Neural cell (in vitro differentiated cells): Measurements from ENCODE around the gene PREX1.

Experiments
- EP300 ChIP-seq: fragments of 450-650 bp; conservative IDR thresholded peaks from 2 replicates; pipeline ENCODE4 v1.6.1; 2014; ENCODE audit warnings: antibody characterized with exemption, mild to moderate bottlenecking, moderate library complexity; ENCODE audit not compliant: poor library complexity, severe bottlenecking
- EZH2 ChIP-seq: fragments of 200-600, 300-800 bp; shearing (Covaris generic), sonication (generic); IDR thresholded peaks from 2 replicates; pipeline ENCODE4 v1.6.1; 2014; ENCODE audit warnings: antibody characterized with exemption, low read length, borderline replicate concordance, mild to moderate bottlenecking; ENCODE audit not compliant: insufficient read depth, poor library complexity, severe bottlenecking
- POLR2AphosphoS5 ChIP-seq: IDR thresholded peaks from 2 replicates; pipeline ENCODE4 v1.6.1; 2012
- RAD21 ChIP-seq: fragments of 450-650 bp; conservative IDR thresholded peaks from 2 replicates; pipeline ENCODE4 v1.6.1; 2014; ENCODE audit warnings: antibody characterized with exemption, mild to moderate bottlenecking, moderate library complexity
- SMC3 ChIP-seq: fragments of 450-650 bp; conservative IDR thresholded peaks from 2 replicates; pipeline ENCODE4 v1.6.1; 2014; ENCODE audit warnings: antibody characterized with exemption, mild to moderate bottlenecking, moderate library complexity; ENCODE audit not compliant: poor library complexity
- TAF1 ChIP-seq: IDR thresholded peaks from 2 replicates; pipeline ENCODE4 v1.6.1; 2012; ENCODE audit warnings: low read depth
- TF ChIP-seq, protein P1 (sequence below): fragments of 450-650 bp; IDR thresholded peaks from 2 replicates; pipeline ENCODE4 v1.5.1; 2014; ENCODE audit warnings: antibody characterized with exemption, mild to moderate bottlenecking, moderate library complexity; ENCODE audit not compliant: poor library complexity, severe bottlenecking
- TF ChIP-seq, protein P2 (sequence below): IDR thresholded peaks from 2 replicates; pipeline ENCODE4 v1.6.1; 2012; ENCODE audit warnings: borderline replicate concordance

- TF ChIP-seq POLR2AphosphoS5 = no peak
- TF ChIP-seq, protein P1, sequence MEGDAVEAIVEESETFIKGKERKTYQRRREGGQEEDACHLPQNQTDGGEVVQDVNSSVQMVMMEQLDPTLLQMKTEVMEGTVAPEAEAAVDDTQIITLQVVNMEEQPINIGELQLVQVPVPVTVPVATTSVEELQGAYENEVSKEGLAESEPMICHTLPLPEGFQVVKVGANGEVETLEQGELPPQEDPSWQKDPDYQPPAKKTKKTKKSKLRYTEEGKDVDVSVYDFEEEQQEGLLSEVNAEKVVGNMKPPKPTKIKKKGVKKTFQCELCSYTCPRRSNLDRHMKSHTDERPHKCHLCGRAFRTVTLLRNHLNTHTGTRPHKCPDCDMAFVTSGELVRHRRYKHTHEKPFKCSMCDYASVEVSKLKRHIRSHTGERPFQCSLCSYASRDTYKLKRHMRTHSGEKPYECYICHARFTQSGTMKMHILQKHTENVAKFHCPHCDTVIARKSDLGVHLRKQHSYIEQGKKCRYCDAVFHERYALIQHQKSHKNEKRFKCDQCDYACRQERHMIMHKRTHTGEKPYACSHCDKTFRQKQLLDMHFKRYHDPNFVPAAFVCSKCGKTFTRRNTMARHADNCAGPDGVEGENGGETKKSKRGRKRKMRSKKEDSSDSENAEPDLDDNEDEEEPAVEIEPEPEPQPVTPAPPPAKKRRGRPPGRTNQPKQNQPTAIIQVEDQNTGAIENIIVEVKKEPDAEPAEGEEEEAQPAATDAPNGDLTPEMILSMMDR = no peak
- no peak for TF ChIP-seq EZH2
- TF ChIP-seq SMC3 = no peak
- no peak for TF ChIP-seq EP300
- TF ChIP-seq, protein P2, sequence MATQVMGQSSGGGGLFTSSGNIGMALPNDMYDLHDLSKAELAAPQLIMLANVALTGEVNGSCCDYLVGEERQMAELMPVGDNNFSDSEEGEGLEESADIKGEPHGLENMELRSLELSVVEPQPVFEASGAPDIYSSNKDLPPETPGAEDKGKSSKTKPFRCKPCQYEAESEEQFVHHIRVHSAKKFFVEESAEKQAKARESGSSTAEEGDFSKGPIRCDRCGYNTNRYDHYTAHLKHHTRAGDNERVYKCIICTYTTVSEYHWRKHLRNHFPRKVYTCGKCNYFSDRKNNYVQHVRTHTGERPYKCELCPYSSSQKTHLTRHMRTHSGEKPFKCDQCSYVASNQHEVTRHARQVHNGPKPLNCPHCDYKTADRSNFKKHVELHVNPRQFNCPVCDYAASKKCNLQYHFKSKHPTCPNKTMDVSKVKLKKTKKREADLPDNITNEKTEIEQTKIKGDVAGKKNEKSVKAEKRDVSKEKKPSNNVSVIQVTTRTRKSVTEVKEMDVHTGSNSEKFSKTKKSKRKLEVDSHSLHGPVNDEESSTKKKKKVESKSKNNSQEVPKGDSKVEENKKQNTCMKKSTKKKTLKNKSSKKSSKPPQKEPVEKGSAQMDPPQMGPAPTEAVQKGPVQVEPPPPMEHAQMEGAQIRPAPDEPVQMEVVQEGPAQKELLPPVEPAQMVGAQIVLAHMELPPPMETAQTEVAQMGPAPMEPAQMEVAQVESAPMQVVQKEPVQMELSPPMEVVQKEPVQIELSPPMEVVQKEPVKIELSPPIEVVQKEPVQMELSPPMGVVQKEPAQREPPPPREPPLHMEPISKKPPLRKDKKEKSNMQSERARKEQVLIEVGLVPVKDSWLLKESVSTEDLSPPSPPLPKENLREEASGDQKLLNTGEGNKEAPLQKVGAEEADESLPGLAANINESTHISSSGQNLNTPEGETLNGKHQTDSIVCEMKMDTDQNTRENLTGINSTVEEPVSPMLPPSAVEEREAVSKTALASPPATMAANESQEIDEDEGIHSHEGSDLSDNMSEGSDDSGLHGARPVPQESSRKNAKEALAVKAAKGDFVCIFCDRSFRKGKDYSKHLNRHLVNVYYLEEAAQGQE = no peak
- TF ChIP-seq TAF1 = no peak
- no peak for TF ChIP-seq RAD21
Measured at GRCh38 chr20:48724382-48724781, 103.4 kb downstream of the PREX1 start.
